ENCODE data around the gene PRKAG1.

DNA sequence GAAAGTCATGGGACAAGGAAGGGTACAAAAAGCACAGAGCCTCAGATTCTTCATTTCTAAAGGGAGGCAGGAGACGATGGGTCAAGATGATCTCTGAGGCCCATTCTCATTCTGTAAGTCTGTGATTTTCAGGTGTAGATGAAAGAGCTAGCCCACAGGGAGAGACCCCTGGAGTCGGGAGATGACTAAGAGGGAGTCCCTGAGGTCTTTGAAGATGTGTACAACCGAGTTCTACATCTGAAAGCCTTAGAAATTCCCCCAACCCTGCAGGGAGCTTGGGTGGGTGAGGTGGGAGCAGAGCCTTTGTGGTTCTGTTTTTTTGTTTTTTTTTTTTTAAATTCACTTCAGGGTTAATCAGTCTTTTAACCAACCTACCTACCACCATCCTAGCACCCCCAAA is 50.1 kb downstream of the PRKAG1 start:
- TF ChIP-seq, protein P1, sequence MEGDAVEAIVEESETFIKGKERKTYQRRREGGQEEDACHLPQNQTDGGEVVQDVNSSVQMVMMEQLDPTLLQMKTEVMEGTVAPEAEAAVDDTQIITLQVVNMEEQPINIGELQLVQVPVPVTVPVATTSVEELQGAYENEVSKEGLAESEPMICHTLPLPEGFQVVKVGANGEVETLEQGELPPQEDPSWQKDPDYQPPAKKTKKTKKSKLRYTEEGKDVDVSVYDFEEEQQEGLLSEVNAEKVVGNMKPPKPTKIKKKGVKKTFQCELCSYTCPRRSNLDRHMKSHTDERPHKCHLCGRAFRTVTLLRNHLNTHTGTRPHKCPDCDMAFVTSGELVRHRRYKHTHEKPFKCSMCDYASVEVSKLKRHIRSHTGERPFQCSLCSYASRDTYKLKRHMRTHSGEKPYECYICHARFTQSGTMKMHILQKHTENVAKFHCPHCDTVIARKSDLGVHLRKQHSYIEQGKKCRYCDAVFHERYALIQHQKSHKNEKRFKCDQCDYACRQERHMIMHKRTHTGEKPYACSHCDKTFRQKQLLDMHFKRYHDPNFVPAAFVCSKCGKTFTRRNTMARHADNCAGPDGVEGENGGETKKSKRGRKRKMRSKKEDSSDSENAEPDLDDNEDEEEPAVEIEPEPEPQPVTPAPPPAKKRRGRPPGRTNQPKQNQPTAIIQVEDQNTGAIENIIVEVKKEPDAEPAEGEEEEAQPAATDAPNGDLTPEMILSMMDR (IDR thresholded peaks at IDR 0.05): no peak
- TF ChIP-seq POLR2AphosphoS5 (IDR thresholded peaks at IDR 0.05): no peak
